Astrocyte (in vitro differentiated cells and primary cell): ENCODE results near the gene TRIM8. TPM values are rescaled to one million over a fixed set of nuclear protein-coding genes. Genes with fewer than 3 reads are reported as not detected.

ENCODE experiments used
- DNase-seq: peaks from one replicate; pipeline ENCODE4 v3.0.0-alpha.2; 2010; ENCODE audit warnings: low read depth
- FAIRE-seq: peaks from 2 replicates; lab custom pipeline; 2011; peaks lifted over from hg19 to GRCh38; lab: Jason Lieb, UNC
- H2AFZ ChIP-seq: 2 replicates; pipeline ENCODE4 v1.6.0; 2012; ENCODE audit warnings: low read depth, low read length, inconsistent platforms
- H3K27ac ChIP-seq: 2 replicates; pipeline ENCODE4 v1.5.1; 2011; ENCODE audit warnings: low read depth, low read length, inconsistent platforms
- H3K27me3 ChIP-seq: 2 replicates; pipeline ENCODE4 v1.6.0; 2011; ENCODE audit warnings: low read length, inconsistent platforms; ENCODE audit not compliant: insufficient read depth
- H3K36me3 ChIP-seq: 2 replicates; pipeline ENCODE4 v1.5.1; 2011; ENCODE audit warnings: low read length, inconsistent platforms; ENCODE audit not compliant: insufficient read depth
- H3K4me1 ChIP-seq: 2 replicates; pipeline ENCODE4 v1.5.1; 2011; ENCODE audit warnings: low read length, inconsistent platforms; ENCODE audit not compliant: insufficient read depth
- H3K4me2 ChIP-seq: 2 replicates; pipeline ENCODE4 v1.6.0; 2012; ENCODE audit warnings: low read length, inconsistent platforms
- H3K4me3 ChIP-seq: 2 replicates; pipeline ENCODE4 v1.5.1; 2011; ENCODE audit warnings: low read depth, mild to moderate bottlenecking, low read length, inconsistent platforms; ENCODE audit not compliant: insufficient read depth
- H3K79me2 ChIP-seq: 2 replicates; pipeline ENCODE4 v1.6.0; 2012; ENCODE audit warnings: mild to moderate bottlenecking, low read length, inconsistent platforms; ENCODE audit not compliant: insufficient read depth
- H3K9ac ChIP-seq: 2 replicates; pipeline ENCODE4 v1.6.0; 2012; ENCODE audit warnings: mild to moderate bottlenecking, low read length, inconsistent platforms
- H3K9me3 ChIP-seq: 2 replicates; pipeline ENCODE4 v1.5.1; 2012; ENCODE audit warnings: low read depth, mild to moderate bottlenecking, low read length, inconsistent platforms; ENCODE audit not compliant: insufficient read depth
- H4K20me1 ChIP-seq: 2 replicates; pipeline ENCODE4 v1.6.0; 2012; ENCODE audit warnings: low read length, inconsistent platforms; ENCODE audit not compliant: insufficient read depth
- H3K27ac Mint-ChIP-seq: one replicate; pipeline ENCODE4 v1.8.0; 2021; ENCODE audit warnings: mild to moderate bottlenecking, mixed read lengths; ENCODE audit not compliant: unreplicated experiment
- H3K27me3 Mint-ChIP-seq: one replicate; pipeline ENCODE4 v1.8.0; 2021; ENCODE audit warnings: low read depth, mixed read lengths; ENCODE audit not compliant: unreplicated experiment
- H3K36me3 Mint-ChIP-seq: one replicate; pipeline ENCODE4 v1.8.0; 2021; ENCODE audit warnings: low read depth, mixed read lengths; ENCODE audit not compliant: unreplicated experiment
- H3K4me1 Mint-ChIP-seq: one replicate; pipeline ENCODE4 v1.8.0; 2021; ENCODE audit warnings: low read depth, mixed read lengths; ENCODE audit not compliant: unreplicated experiment
- H3K4me3 Mint-ChIP-seq: one replicate; pipeline ENCODE4 v1.8.0; 2021; ENCODE audit warnings: mild to moderate bottlenecking, moderate library complexity, mixed read lengths; ENCODE audit not compliant: unreplicated experiment
- H3K9me3 Mint-ChIP-seq: one replicate; pipeline ENCODE4 v1.8.0; 2021; ENCODE audit warnings: mild to moderate bottlenecking, mixed read lengths; ENCODE audit not compliant: unreplicated experiment
- EZH2 ChIP-seq: IDR thresholded peaks from 2 replicates; pipeline ENCODE4 v1.6.1; 2012; ENCODE audit warnings: mild to moderate bottlenecking, low read length, inconsistent platforms; ENCODE audit not compliant: insufficient read depth
- total RNA-seq: library from RNA; stranded (reverse); gene quantifications from 2 replicates; pipeline ENCODE4 v1.2.1, GENCODE V29; 2021
- TF ChIP-seq, protein P1 (sequence below): IDR thresholded peaks from 2 replicates; pipeline ENCODE4 v1.5.1; 2011; ENCODE audit warnings: low read depth, mild to moderate bottlenecking, inconsistent platforms, low read length, moderate library complexity; ENCODE audit not compliant: insufficient read depth

The TRIM8 gene
- total RNA-seq, 1 donor from 2014 or later = 117 TPM

- H3K27me3 Mint-ChIP-seq = no peaks in the 10 kb centered on the region
- H2AFZ ChIP-seq = no peak overlapping the region
- peaks cover 20% of the 10 kb centered on the region for H3K36me3 Mint-ChIP-seq
- no peaks in the 10 kb centered on the region for H3K9me3 ChIP-seq
- H3K79me2 ChIP-seq = no peaks in the 10 kb centered on the region
- no peak overlapping the region for H3K27ac ChIP-seq
- peaks cover 21% of the 10 kb centered on the region for H3K4me1 ChIP-seq
- no peaks in the 10 kb centered on the region for H3K27me3 ChIP-seq
- H3K4me2 ChIP-seq = no peak overlapping the region
- peaks cover 2% of the 10 kb centered on the region for H3K36me3 ChIP-seq
- H3K9me3 Mint-ChIP-seq = no peaks in the 10 kb centered on the region
- no peak for TF ChIP-seq EZH2
- TF ChIP-seq, protein P1, sequence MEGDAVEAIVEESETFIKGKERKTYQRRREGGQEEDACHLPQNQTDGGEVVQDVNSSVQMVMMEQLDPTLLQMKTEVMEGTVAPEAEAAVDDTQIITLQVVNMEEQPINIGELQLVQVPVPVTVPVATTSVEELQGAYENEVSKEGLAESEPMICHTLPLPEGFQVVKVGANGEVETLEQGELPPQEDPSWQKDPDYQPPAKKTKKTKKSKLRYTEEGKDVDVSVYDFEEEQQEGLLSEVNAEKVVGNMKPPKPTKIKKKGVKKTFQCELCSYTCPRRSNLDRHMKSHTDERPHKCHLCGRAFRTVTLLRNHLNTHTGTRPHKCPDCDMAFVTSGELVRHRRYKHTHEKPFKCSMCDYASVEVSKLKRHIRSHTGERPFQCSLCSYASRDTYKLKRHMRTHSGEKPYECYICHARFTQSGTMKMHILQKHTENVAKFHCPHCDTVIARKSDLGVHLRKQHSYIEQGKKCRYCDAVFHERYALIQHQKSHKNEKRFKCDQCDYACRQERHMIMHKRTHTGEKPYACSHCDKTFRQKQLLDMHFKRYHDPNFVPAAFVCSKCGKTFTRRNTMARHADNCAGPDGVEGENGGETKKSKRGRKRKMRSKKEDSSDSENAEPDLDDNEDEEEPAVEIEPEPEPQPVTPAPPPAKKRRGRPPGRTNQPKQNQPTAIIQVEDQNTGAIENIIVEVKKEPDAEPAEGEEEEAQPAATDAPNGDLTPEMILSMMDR = no peak
- no peaks in the 10 kb centered on the region for H4K20me1 ChIP-seq
- peaks cover 18% of the 10 kb centered on the region for H3K4me1 Mint-ChIP-seq
- no peak overlapping the region for H3K4me3 ChIP-seq
- FAIRE-seq = no peak
- no peak for DNase-seq
- H3K27ac Mint-ChIP-seq = no peak overlapping the region
- no peak overlapping the region for H3K9ac ChIP-seq
- no peak overlapping the region for H3K4me3 Mint-ChIP-seq
These were observed 31.0 kb upstream of the TRIM8 start for GRCh38 chr10:102613286-102613685.

GRCh38 chr10:102613785-102614184, 30.5 kb upstream of the TRIM8 start:
- DNase-seq = no peak
- peaks cover 2% of the 10 kb centered on the region for H3K36me3 ChIP-seq
- H3K27me3 ChIP-seq = no peaks in the 10 kb centered on the region
- H4K20me1 ChIP-seq = no peaks in the 10 kb centered on the region
- Mint-ChIP-seq H3K9me3 (no peaks in the 10 kb centered on the region), H3K27me3 (no peaks in the 10 kb centered on the region), H3K4me1 (peaks cover 18% of the 10 kb centered on the region), H3K27ac (no peak overlapping the region), H3K4me3 (no peak overlapping the region), H3K36me3 (peaks cover 22% of the 10 kb centered on the region)
- no peak overlapping the region for H3K4me2 ChIP-seq
- H3K27ac ChIP-seq = no peak overlapping the region
- TF ChIP-seq EZH2 = no peak
- TF ChIP-seq, protein P1 = no peak
- H3K79me2 ChIP-seq = no peaks in the 10 kb centered on the region
- no peaks in the 10 kb centered on the region for H3K9me3 ChIP-seq
- peaks cover 21% of the 10 kb centered on the region for H3K4me1 ChIP-seq
- H2AFZ ChIP-seq = no peak overlapping the region
- no peak for FAIRE-seq
- no peak overlapping the region for H3K4me3 ChIP-seq
- no peak overlapping the region for H3K9ac ChIP-seq

DNA sequence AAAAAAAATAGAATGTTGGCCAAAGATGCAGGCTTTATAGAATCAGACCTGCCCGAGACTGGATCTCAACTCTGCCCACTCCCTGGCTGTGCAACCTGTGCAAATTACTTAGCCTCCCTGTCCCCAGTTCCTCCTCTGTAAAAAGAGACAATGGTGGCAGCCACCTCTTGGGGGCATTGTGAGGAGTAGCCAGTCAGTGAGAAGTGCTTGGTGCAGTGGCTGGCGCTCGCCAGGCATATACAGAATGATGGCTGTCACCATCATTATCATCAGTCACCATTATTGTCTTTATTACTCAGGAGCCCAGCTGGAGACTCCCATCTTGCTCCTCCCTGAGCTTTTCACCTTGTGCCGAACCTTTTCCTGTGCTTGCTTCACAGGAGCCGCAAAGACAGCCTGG, 29.4 kb upstream of the TRIM8 start:
- Histone ChIP-seq H3K27ac (no peak overlapping the region), H3K9me3 (no peaks in the 10 kb centered on the region), H3K9ac (no peak overlapping the region), H3K79me2 (no peaks in the 10 kb centered on the region), H3K27me3 (no peaks in the 10 kb centered on the region), H4K20me1 (no peaks in the 10 kb centered on the region), H2AFZ (no peak overlapping the region), H3K4me2 (no peak overlapping the region), H3K4me1 (peaks cover 28% of the 10 kb centered on the region), H3K4me3 (no peak overlapping the region), H3K36me3 (peaks cover 2% of the 10 kb centered on the region)
- TF ChIP-seq, protein P1 = no peak
- TF ChIP-seq EZH2 = no peak
- Mint-ChIP-seq H3K36me3 (peaks cover 22% of the 10 kb centered on the region), H3K4me1 (peaks cover 22% of the 10 kb centered on the region), H3K4me3 (no peak overlapping the region), H3K27ac (no peak overlapping the region), H3K27me3 (no peaks in the 10 kb centered on the region), H3K9me3 (no peaks in the 10 kb centered on the region)
- FAIRE-seq (no peak), DNase-seq (no peak)
